SK-N-SH (cell line): Measurements from ENCODE around the gene MTPN. TPM values are rescaled to one million over a fixed set of nuclear protein-coding genes. Genes with fewer than 3 reads are reported as not detected.

Experiments used
- CTCF ChIA-PET: fragments of 300-600, 350-600 bp; formaldehyde crosslinking; extraction: SDS; loops from one replicate; lab custom pipeline; 2021; lab: Yijun Ruan, JAX
- POLR2A ChIA-PET: fragments of 350-600 bp; sonication (Branson Sonifier 250); formaldehyde crosslinking; extraction: SDS; loops from one replicate; lab custom pipeline; 2020; ENCODE audit warnings: antibody characterized with exemption, inconsistent platforms; lab: Yijun Ruan, JAX
- DNase-seq: peaks from one replicate; pipeline ENCODE4 v3.0.0; 2012
- H2AFZ ChIP-seq: fragments of 200-600 bp; sonication (generic); 2 replicates; pipeline ENCODE4 v1.8.1; 2016; ENCODE audit warnings: antibody characterized with exemption, mild to moderate bottlenecking, low read depth
- H3F3A ChIP-seq: fragments of 200-600 bp; sonication (generic); replicated peaks from 2 replicates; pipeline ENCODE3; 2016; ENCODE audit warnings: antibody characterized with exemption, mild to moderate bottlenecking; ENCODE audit not compliant: insufficient read depth
- H3K27ac ChIP-seq, 2 experiments: fragments of 200-500 bp in 1 of 2; fragments of 200-600 bp in 1 of 2; sonication (Bioruptor generic) in 1 of 2; sonication (generic), shearing (Covaris generic) in 1 of 2; 2 replicates each; pipeline versions ENCODE4 v1.5.1 to v1.6.1; 2014 to 2016; ENCODE audit warnings: low read depth in 2 of 2, inconsistent platforms in 1 of 2, low read length in 1 of 2, mild to moderate bottlenecking in 1 of 2, mixed read lengths in 1 of 2
- H3K27me3 ChIP-seq: fragments of 200-600 bp; sonication (generic), shearing (Covaris generic); 2 replicates; pipeline ENCODE4 v1.6.1; 2016; ENCODE audit warnings: mixed run types; ENCODE audit not compliant: insufficient read depth
- H3K36me3 ChIP-seq, 2 experiments: fragments of 200-500 bp in 1 of 2; fragments of 200-600 bp in 1 of 2; sonication (Bioruptor generic) in 1 of 2; sonication (generic) in 1 of 2; replicated peaks in 1 of 2; 2 replicates each; pipeline versions ENCODE3 to v1.5.1; 2014 to 2016; ENCODE audit warnings: low read length in 1 of 2, mild to moderate bottlenecking in 1 of 2; ENCODE audit not compliant: insufficient read depth in 2 of 2, control insufficient read depth in 1 of 2
- H3K4me1 ChIP-seq, 2 experiments: fragments of 200-500 bp in 1 of 2; fragments of 200-600 bp in 1 of 2; sonication (Bioruptor generic) in 1 of 2; sonication (generic), shearing (Covaris generic) in 1 of 2; 2 replicates each; pipeline versions ENCODE4 v1.5.1 to v1.6.1; 2014 to 2016; ENCODE audit warnings: low read depth in 1 of 2, low read length in 1 of 2, mixed run types in 1 of 2; ENCODE audit not compliant: insufficient read depth in 2 of 2, control insufficient read depth in 1 of 2
- H3K4me2 ChIP-seq: fragments of 200-600 bp; sonication (generic), shearing (Covaris generic); 2 replicates; pipeline ENCODE4 v1.6.1; 2017; ENCODE audit warnings: mixed run types
- H3K4me3 ChIP-seq, 2 experiments: fragments of 200-500 bp in 1 of 2; fragments of 200-600 bp in 1 of 2; sonication (Bioruptor generic) in 1 of 2; sonication (generic), shearing (Covaris generic) in 1 of 2; 2 replicates each; pipeline versions ENCODE4 v1.5.1 to v1.8.1; 2014 to 2016; ENCODE audit warnings: low read depth in 2 of 2, inconsistent platforms in 1 of 2, low read length in 1 of 2, mild to moderate bottlenecking in 1 of 2, mixed read lengths in 1 of 2, moderate library complexity in 1 of 2
- H3K79me2 ChIP-seq: fragments of 200-600 bp; sonication (generic); 2 replicates; pipeline ENCODE4 v1.8.1; 2017; ENCODE audit warnings: mild to moderate bottlenecking; ENCODE audit not compliant: insufficient read depth
- H3K9ac ChIP-seq: fragments of 200-600 bp; sonication (generic); 2 replicates; pipeline ENCODE4 v1.6.1; 2017; ENCODE audit warnings: mixed run types
- H3K9me2 ChIP-seq: fragments of 200-600 bp; sonication (generic); 2 replicates; pipeline ENCODE4 v1.6.1; 2017; ENCODE audit warnings: mixed run types
- H3K9me3 ChIP-seq: fragments of 200-600 bp; sonication (generic); 2 replicates; pipeline ENCODE4 v1.6.1; 2017; ENCODE audit warnings: mixed run types, mild to moderate bottlenecking, moderate library complexity
- H4K20me1 ChIP-seq: fragments of 200-600 bp; sonication (generic); 2 replicates; pipeline ENCODE4 v1.6.1; 2017; ENCODE audit warnings: mild to moderate bottlenecking, mixed run types; ENCODE audit not compliant: insufficient read depth
- CHD2 ChIP-seq: fragments of 150-350 bp; IDR thresholded peaks from 2 replicates; pipeline ENCODE4 v1.6.1; 2018; ENCODE audit warnings: low read length; ENCODE audit not compliant: partially characterized antibody
- CTCF ChIP-seq: fragments of 200-600 bp; sonication (generic); IDR thresholded peaks from 2 replicates; pipeline ENCODE4 v1.6.1; 2017; ENCODE audit warnings: antibody characterized with exemption, mild to moderate bottlenecking, moderate library complexity
- EP300 ChIP-seq, 2 experiments: IDR thresholded peaks; 2 replicates each; pipeline versions ENCODE4 v1.4.0 to v1.6.1; 2012; ENCODE audit warnings: borderline replicate concordance in 1 of 2, low read depth in 1 of 2, low read length in 1 of 2
- FOSL2 ChIP-seq: IDR thresholded peaks from 2 replicates; pipeline ENCODE4 v1.4.0; 2012; ENCODE audit warnings: low read depth, mild to moderate bottlenecking, moderate library complexity, borderline replicate concordance
- FOXM1 ChIP-seq: IDR thresholded peaks from 2 replicates; pipeline ENCODE4 v1.4.0; 2012; ENCODE audit warnings: low read depth, mild to moderate bottlenecking
- JUND ChIP-seq: IDR thresholded peaks from 2 replicates; pipeline ENCODE4 v1.4.0; 2012
- MAX ChIP-seq: IDR thresholded peaks from 2 replicates; pipeline ENCODE4 v1.4.0; 2012; ENCODE audit warnings: low read depth
- NFIC ChIP-seq: IDR thresholded peaks from 2 replicates; pipeline ENCODE4 v1.4.0; 2012; ENCODE audit warnings: borderline replicate concordance
- POLR2AphosphoS5 ChIP-seq: IDR thresholded peaks from 2 replicates; pipeline ENCODE4 v1.6.1; 2012; ENCODE audit warnings: low read depth, low read length
- RXRA ChIP-seq: IDR thresholded peaks from 2 replicates; pipeline ENCODE4 v1.4.0; 2012; ENCODE audit warnings: low read depth, mild to moderate bottlenecking, borderline replicate concordance
- SMC3 ChIP-seq: IDR thresholded peaks from 2 replicates; pipeline ENCODE4 v1.6.1; 2012; ENCODE audit warnings: low read depth, low read length, improper control_type of control experiment
- TEAD4 ChIP-seq: IDR thresholded peaks from 2 replicates; pipeline ENCODE4 v1.4.0; 2012; ENCODE audit warnings: mild to moderate bottlenecking, borderline replicate concordance; ENCODE audit not compliant: insufficient read depth
- USF1 ChIP-seq: IDR thresholded peaks from 2 replicates; pipeline ENCODE4 v1.4.0; 2012; ENCODE audit warnings: low read depth, borderline replicate concordance
- WGBS: methylation state at CpG from one replicate; pipeline ENCODE4 v1.1.6; 2017; ENCODE audit warnings: low lambda C conversion rate; 5-methylcytosine and 5-hydroxymethylcytosine counted together
- polyA plus RNA-seq, 3 experiments: library from polyadenylated mRNA; depleted of rRNA; stranded (reverse); fragments of >200 nt; gene quantifications; 2 replicates each; pipeline ENCODE4 v1.2.3, GENCODE V29; 2012
- TF ChIP-seq, protein P1 (sequence below): IDR thresholded peaks from 2 replicates; pipeline ENCODE4 v1.6.1; 2012; ENCODE audit warnings: mild to moderate bottlenecking, low read depth, low read length, moderate library complexity
- TF ChIP-seq, protein P2 (sequence below): IDR thresholded peaks from 2 replicates; pipeline ENCODE4; 2012
- TF ChIP-seq, protein P3 (sequence below): fragments of 150-350 bp; IDR thresholded peaks from 2 replicates; pipeline ENCODE4 v1.6.1; 2016; ENCODE audit warnings: mild to moderate bottlenecking, low read depth, low read length

Gene MTPN
- polyA plus RNA-seq, 1 of the 3 experiments (the other 2 are of a cell fraction): 135 TPM

GRCh38 chr7:135900065-135900546, 77.1 kb downstream of the MTPN start:
- H3K9me3 ChIP-seq: no peaks in the 10 kb centered on the region
- ChIA-PET CTCF (interaction anchor here (1.1 kb wide), 1 partner anchor 11 kb away, joined by 4 read pairs; no protein-coding TSS in a partner anchor), POLR2A (no interaction called here)
- TF ChIP-seq, protein P1, sequence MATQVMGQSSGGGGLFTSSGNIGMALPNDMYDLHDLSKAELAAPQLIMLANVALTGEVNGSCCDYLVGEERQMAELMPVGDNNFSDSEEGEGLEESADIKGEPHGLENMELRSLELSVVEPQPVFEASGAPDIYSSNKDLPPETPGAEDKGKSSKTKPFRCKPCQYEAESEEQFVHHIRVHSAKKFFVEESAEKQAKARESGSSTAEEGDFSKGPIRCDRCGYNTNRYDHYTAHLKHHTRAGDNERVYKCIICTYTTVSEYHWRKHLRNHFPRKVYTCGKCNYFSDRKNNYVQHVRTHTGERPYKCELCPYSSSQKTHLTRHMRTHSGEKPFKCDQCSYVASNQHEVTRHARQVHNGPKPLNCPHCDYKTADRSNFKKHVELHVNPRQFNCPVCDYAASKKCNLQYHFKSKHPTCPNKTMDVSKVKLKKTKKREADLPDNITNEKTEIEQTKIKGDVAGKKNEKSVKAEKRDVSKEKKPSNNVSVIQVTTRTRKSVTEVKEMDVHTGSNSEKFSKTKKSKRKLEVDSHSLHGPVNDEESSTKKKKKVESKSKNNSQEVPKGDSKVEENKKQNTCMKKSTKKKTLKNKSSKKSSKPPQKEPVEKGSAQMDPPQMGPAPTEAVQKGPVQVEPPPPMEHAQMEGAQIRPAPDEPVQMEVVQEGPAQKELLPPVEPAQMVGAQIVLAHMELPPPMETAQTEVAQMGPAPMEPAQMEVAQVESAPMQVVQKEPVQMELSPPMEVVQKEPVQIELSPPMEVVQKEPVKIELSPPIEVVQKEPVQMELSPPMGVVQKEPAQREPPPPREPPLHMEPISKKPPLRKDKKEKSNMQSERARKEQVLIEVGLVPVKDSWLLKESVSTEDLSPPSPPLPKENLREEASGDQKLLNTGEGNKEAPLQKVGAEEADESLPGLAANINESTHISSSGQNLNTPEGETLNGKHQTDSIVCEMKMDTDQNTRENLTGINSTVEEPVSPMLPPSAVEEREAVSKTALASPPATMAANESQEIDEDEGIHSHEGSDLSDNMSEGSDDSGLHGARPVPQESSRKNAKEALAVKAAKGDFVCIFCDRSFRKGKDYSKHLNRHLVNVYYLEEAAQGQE: no peak
- TF ChIP-seq JUND (no peak), USF1 (no peak), FOXM1 (no peak), CHD2 (no peak), SMC3 (no peak), RXRA (no peak), FOSL2 (no peak), TEAD4 (no peak), POLR2AphosphoS5 (no peak), NFIC (no peak), EP300 (IDR thresholded peaks at IDR 0.05; ENCODE audit: borderline replicate concordance in 1 of 2, low read depth in 1 of 2, low read length in 1 of 2) (no peak), CTCF (no peak), MAX (no peak)
- TF ChIP-seq, protein P2, sequence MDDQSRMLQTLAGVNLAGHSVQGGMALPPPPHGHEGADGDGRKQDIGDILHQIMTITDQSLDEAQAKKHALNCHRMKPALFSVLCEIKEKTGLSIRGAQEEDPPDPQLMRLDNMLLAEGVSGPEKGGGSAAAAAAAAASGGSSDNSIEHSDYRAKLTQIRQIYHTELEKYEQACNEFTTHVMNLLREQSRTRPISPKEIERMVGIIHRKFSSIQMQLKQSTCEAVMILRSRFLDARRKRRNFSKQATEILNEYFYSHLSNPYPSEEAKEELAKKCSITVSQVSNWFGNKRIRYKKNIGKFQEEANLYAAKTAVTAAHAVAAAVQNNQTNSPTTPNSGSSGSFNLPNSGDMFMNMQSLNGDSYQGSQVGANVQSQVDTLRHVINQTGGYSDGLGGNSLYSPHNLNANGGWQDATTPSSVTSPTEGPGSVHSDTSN: no peak
- TF ChIP-seq, protein P3, sequence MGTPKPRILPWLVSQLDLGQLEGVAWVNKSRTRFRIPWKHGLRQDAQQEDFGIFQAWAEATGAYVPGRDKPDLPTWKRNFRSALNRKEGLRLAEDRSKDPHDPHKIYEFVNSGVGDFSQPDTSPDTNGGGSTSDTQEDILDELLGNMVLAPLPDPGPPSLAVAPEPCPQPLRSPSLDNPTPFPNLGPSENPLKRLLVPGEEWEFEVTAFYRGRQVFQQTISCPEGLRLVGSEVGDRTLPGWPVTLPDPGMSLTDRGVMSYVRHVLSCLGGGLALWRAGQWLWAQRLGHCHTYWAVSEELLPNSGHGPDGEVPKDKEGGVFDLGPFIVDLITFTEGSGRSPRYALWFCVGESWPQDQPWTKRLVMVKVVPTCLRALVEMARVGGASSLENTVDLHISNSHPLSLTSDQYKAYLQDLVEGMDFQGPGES: no peak
- H3K9ac ChIP-seq: no peak overlapping the region
- no peak overlapping the region for H3K4me3 ChIP-seq
- H3K36me3 ChIP-seq: no peaks in the 10 kb centered on the region
- H4K20me1 ChIP-seq: no peaks in the 10 kb centered on the region
- H3K4me2 ChIP-seq: no peak overlapping the region
- no peaks in the 10 kb centered on the region for H3F3A ChIP-seq
- no peaks in the 10 kb centered on the region for H3K27me3 ChIP-seq
- no peaks in the 10 kb centered on the region for H3K79me2 ChIP-seq
- no peak for DNase-seq
- no peaks in the 10 kb centered on the region for H3K9me2 ChIP-seq
- H3K27ac ChIP-seq: no peak overlapping the region
- no peaks in the 10 kb centered on the region for H3K4me1 ChIP-seq
- no peak overlapping the region for H2AFZ ChIP-seq
- WGBS: 77% methylated on average over 5 of the region's 5 CpGs
